GM19397 (cell line): ENCODE measurements around the gene PLAAT5.
"Not testable (repeated sequence)": the region's sequence is repeated elsewhere in the genome, so short reads cannot be mapped to it uniquely, and the experiment has no call there.

ENCODE experiments used
- ATAC-seq: cut with Tn5 transposase; IDR thresholded peaks from one replicate; pipeline ENCODE4 v1.9.1; 2021; ENCODE audit warnings: mild to moderate bottlenecking, moderate library complexity; ENCODE audit not compliant: unreplicated experiment

Gene PLAAT5

DNA sequence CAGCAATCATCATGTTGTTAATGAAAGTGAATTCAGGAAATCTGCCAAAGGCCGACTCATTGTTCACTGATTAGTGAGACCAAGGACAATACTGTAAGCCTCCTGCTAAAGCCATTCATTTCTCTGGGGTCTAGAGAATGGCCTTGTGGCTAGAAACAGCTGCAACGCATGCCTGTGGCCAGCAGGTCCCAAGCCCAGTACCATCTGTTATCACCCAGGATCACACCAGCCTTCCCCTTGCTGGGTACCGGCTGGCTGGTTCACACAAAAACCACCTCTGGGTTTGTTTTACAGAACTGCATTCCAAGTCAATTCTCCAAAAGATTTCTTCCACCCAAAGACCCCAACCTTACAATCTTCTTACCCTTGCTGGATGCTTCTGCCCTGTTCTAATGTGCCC, 1.1 kb downstream of the PLAAT5 start:
- ATAC-seq = no peak

- ATAC-seq = no peak
These were observed 2.2 kb downstream of the PLAAT5 start for GRCh38 chr11:63488789-63489188.

DNA sequence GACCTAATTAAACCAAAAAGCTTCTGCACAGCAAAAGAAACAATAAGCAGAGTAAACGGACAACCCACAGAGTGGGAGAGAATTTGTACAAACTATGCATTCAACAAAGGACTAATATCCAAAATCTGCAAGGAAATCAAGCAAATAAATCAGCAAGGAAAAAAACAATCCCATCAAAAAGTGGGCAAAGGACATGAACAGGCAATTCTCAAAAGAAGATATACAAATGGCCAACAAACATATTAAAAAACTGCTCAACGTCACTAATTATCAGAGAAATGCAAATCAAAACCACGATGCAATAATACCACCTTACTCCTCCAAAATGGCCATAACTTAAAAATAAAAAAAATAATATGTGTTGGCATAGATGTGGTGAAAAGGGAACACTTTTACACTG, 5.2 kb downstream of the PLAAT5 start:
- no peak for ATAC-seq

GRCh38 chr11:63480039-63480438, 10.9 kb downstream of the PLAAT5 start:
- no peak for ATAC-seq

DNA sequence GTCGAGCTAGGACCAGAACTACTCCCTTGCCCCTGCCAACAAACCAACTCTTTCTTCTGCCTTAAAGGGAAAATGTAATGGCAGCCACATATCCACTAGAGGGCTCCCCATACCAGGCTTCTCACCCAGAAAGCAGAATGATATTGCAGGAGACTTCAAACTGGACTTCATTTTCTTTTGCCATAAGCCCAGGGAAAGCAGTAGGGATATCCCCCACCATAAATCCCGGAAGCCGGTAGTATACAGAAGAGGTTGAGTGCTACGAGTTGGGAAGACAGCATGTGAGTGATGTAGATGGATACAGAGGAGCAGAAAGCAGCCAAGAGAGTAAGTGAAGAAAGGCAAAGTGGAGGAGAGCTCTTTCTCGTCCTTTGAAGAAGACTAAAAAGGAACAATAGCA, 12.1 kb downstream of the PLAAT5 start:
- ATAC-seq = no peak

- ATAC-seq = no peak
These were observed 14.3 kb downstream of the PLAAT5 start for GRCh38 chr11:63476618-63477017.

DNA sequence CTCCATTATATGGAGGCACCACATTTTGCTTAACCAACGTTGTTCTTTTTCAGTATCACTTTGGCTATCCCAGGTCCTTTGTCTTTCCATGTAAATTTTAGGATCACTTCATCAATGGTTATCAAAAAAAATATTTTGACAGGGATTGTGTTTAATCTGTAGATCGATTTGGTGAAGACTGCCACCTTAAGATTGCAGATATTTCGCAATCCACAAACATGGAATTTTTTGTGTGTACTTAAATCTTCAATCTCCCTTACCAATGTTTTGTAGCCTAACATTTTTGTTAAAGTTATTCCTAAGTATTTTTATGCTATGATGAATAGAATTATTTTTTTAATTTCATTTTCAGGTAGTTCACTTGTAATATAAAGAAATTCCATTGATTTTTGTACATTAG, 18.6 kb downstream of the PLAAT5 start:
- no peak for ATAC-seq

GRCh38 chr11:63470311-63470710, 20.7 kb downstream of the PLAAT5 start:
- ATAC-seq = no peak

DNA sequence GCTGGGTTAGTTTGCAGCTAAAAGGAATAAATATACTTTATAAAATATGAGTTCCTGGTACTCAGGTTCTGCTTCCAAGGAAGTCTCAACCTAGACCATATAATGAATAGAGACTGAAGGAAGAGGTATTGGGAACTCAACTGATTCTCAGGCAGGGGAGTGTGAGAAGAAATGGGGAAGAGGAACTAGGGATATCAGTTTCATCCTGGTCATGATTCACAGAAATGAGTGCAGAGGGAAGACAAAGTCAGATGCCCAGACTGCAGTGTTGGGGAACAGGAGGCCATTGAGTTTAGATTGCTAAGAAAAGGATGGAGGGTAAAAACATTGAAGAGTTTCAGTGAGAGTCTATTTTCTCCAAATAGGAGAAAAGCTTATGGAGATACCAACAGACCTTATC, 28.8 kb downstream of the PLAAT5 start:
- no peak for ATAC-seq

- ATAC-seq = no peak
These were observed 31.4 kb downstream of the PLAAT5 start for GRCh38 chr11:63459586-63459985.

DNA sequence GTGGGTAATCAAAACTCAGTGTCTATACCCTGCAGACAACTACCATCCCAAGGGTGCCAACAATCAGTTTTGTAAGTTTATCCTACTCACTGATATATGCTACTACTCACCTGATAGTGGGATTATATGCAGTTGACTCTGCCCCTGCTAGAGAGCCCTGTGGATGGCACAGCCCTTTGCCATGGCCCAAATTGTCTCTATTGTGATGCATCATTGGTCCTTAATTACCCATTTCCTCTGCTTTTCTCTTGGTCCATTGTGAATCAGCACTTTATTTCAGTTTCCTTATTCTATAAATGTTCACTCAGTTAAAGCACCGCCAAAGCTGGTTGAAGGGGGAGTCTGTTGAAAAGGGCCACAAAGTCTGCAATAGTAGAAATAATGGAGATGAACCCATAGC, 42.3 kb downstream of the PLAAT5 start:
- ATAC-seq = no peak

DNA sequence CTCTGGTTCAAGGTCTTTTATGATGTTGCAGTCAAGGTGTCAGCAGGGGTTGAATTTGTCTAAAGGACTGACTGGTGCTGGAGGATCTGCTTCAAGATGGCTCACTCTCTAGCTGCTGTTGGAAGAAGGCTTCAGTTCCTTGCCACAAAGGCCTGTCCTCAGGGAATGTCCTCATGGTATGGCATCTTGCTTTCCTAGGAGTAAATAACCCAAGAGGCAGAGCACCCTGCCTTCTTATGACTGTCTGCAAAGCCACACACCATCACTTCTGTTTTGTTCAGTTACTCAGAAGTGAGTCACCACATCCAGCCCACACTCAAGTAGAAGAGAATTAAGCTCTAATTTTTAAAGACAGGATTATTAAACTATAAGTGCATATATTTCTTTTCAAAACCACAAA, 45.2 kb downstream of the PLAAT5 start:
- no peak for ATAC-seq

GRCh38 chr11:63445118-63445517, 45.8 kb downstream of the PLAAT5 start:
- ATAC-seq = no peak

DNA sequence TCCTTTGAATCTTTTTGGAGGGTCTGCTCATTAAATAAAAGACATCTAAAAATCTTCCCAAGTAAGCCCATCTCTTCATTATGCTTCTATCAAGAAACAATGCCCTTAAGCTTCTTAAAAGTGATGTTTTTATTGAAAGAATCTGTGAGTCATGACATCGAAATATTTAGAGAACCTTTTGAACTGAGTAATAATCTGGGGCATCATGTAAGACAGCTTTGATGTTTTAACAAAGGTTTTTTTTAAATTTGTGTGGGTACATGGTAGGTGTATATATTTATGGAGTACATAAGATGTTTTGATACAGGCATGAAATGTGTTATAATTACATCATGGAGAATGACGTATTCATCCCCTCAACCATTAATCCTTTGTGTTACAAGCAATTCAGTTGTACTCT, 46.8 kb downstream of the PLAAT5 start:
- no peak for ATAC-seq

DNA sequence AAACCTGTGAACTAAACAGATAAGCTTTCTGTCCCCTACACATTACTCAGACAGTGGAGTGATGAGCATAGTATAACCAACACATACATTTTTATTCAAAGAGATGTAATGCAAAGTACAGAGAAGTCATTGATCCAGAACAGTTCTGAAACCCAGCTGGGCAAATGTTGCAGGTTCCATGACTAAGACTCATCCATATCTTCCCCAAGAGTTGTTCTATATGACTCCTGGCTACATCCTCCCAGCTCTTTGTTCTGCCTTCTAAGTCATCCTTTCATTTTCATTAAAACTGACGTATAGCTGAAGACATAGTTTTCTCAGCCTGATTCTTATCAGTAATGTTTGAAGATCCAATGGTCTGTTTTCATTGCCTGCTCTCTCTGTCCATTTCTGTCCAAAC, 47.3 kb downstream of the PLAAT5 start:
- ATAC-seq = no peak

- not testable (repeated sequence) for ATAC-seq
These were observed 55.1 kb downstream of the PLAAT5 start for GRCh38 chr11:63435831-63436230.

GRCh38 chr11:63435351-63435750, 55.6 kb downstream of the PLAAT5 start:
- not testable (repeated sequence) for ATAC-seq

- not testable (repeated sequence) for ATAC-seq
These were observed 60.2 kb downstream of the PLAAT5 start for GRCh38 chr11:63430731-63431130.

DNA sequence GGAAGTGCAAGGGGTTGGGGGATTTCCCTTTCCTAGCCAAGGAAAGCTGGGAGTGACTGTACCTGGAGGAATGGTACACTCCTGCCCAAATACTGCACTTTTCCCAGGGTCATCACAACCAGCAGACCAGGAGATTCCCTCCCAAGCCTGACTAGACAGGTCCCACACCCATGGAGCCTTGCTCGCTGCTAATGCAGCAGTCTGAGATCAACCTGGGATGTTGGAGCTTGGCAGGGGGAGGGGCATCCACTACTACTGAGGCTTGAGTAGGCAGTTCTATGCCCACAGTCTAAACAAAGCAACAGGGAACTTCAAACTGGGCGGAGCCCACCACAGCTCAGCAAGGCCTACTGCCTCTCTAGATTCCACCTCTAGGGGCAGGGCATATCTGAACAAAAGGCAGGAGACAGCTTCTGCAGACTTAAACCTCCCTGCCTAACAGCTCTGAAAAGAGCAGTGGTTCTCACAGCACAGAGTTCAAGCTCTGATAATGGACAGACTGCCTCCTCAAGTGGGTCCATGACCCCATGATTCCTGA, 62.9 kb downstream of the PLAAT5 start:
- ATAC-seq = no peak

GRCh38 chr11:63417174-63417852, 73.7 kb downstream of the PLAAT5 start:
- ATAC-seq = no peak
